GM23338 (cell line): ENCODE measurements around the gene HCFC1. TPM values are rescaled to one million over a fixed set of nuclear protein-coding genes. Genes with fewer than 3 reads are reported as not detected.
A peak's percentile ranks its signal among the peaks of the same experiment; 100 is the strongest.

Experiments
- ATAC-seq: fragments of 200-7000 bp; cut with Tn5 transposase; 3 replicates; pipeline ENCODE4 v1.9.1; 2020
- DNase-seq: peaks from one replicate; pipeline ENCODE4 v3.0.0-alpha.2; 2015; ENCODE audit warnings: low spot score
- H2AFZ ChIP-seq: fragments of 200-600 bp; sonication (generic); 2 replicates; pipeline ENCODE4 v1.8.0; 2016; ENCODE audit warnings: antibody characterized with exemption, mild to moderate bottlenecking, moderate library complexity
- H3F3A ChIP-seq: fragments of 200-600 bp; sonication (generic); replicated peaks from 2 replicates; pipeline ENCODE4 v1.8.0; 2017; ENCODE audit warnings: antibody characterized with exemption, mixed run types, low read depth
- H3K27ac ChIP-seq: fragments of 200-600 bp; sonication (generic); 2 replicates; pipeline ENCODE4 v1.6.1; 2016; ENCODE audit warnings: low read depth
- H3K27me3 ChIP-seq: fragments of 200-600 bp; sonication (generic); 2 replicates; pipeline ENCODE4 v1.8.0; 2016; ENCODE audit warnings: mild to moderate bottlenecking, mixed run types, moderate library complexity; ENCODE audit not compliant: insufficient read depth
- H3K36me3 ChIP-seq: fragments of 200-600 bp; sonication (generic); 2 replicates; pipeline ENCODE4 v1.8.0; 2016; ENCODE audit warnings: mild to moderate bottlenecking; ENCODE audit not compliant: insufficient read depth
- H3K4me1 ChIP-seq: fragments of 200-600 bp; sonication (generic); 2 replicates; pipeline ENCODE4 v1.8.0; 2016; ENCODE audit warnings: mild to moderate bottlenecking, moderate library complexity; ENCODE audit not compliant: insufficient read depth
- H3K4me2 ChIP-seq: fragments of 200-600 bp; sonication (generic); 2 replicates; pipeline ENCODE4 v1.7.1; 2017; ENCODE audit warnings: mixed run types
- H3K4me3 ChIP-seq: fragments of 200-600 bp; sonication (generic); 2 replicates; pipeline ENCODE4 v1.6.1; 2016; ENCODE audit warnings: mixed run types
- H3K79me2 ChIP-seq: fragments of 200-600 bp; sonication (generic); replicated peaks from 2 replicates; pipeline ENCODE4 v1.8.0; 2017; ENCODE audit warnings: mild to moderate bottlenecking; ENCODE audit not compliant: insufficient read depth
- H3K9me2 ChIP-seq: fragments of 200-600 bp; sonication (generic); 2 replicates; pipeline ENCODE4 v1.8.0; 2017; ENCODE audit not compliant: insufficient read depth
- H4K20me1 ChIP-seq: fragments of 200-600 bp; sonication (generic); replicated peaks from 2 replicates; pipeline ENCODE4 v1.8.0; 2017; ENCODE audit warnings: mild to moderate bottlenecking; ENCODE audit not compliant: insufficient read depth
- H3K27ac Mint-ChIP-seq: 2 replicates; pipeline ENCODE4 v1.8.0; 2020; ENCODE audit warnings: inconsistent platforms, mild to moderate bottlenecking, moderate library complexity, mixed read lengths
- H3K27me3 Mint-ChIP-seq: 3 replicates; pipeline ENCODE4 v1.8.0; 2022; ENCODE audit warnings: low read depth, mild to moderate bottlenecking, moderate library complexity, mixed read lengths, inconsistent platforms; ENCODE audit not compliant: insufficient read depth, poor library complexity
- H3K36me3 Mint-ChIP-seq: 3 replicates; pipeline ENCODE4 v1.8.0; 2021; ENCODE audit warnings: low read depth, mild to moderate bottlenecking, inconsistent platforms, moderate library complexity, mixed read lengths
- H3K4me1 Mint-ChIP-seq: 3 replicates; pipeline ENCODE4 v1.8.0; 2020; ENCODE audit warnings: mild to moderate bottlenecking, inconsistent platforms, mixed read lengths
- H3K4me3 Mint-ChIP-seq: 3 replicates; pipeline ENCODE4 v1.8.0; 2021; ENCODE audit warnings: moderate library complexity, mild to moderate bottlenecking, inconsistent platforms, mixed read lengths
- H3K9me3 Mint-ChIP-seq: 3 replicates; pipeline ENCODE4 v1.8.0; 2020; ENCODE audit warnings: moderate library complexity, mild to moderate bottlenecking, inconsistent platforms, mixed read lengths
- CREB1 ChIP-seq: fragments of 250-450 bp; sonication (Bioruptor Pico); IDR thresholded peaks from 2 replicates; pipeline ENCODE4 v1.5.0; 2020; ENCODE audit warnings: low read depth, mild to moderate bottlenecking, moderate library complexity
- CTCF ChIP-seq, 2 experiments: fragments of 200-600 bp in 1 of 2; sonication (generic) in 1 of 2; conservative IDR thresholded peaks; 2 replicates each; pipeline versions ENCODE4 v1.5.1 to v1.6.1; 2016 to 2017; ENCODE audit warnings: antibody characterized with exemption in 2 of 2, low read depth in 2 of 2, mild to moderate bottlenecking in 2 of 2, moderate library complexity in 1 of 2
- EZH2 ChIP-seq: fragments of 200-600 bp; sonication (generic); IDR thresholded peaks from one replicate; pipeline ENCODE4 v1.8.0; 2017; ENCODE audit warnings: antibody characterized with exemption, mild to moderate bottlenecking, low read depth; ENCODE audit not compliant: unreplicated experiment
- EZH2phosphoT487 ChIP-seq: fragments of 200-600 bp; sonication (generic); IDR thresholded peaks from one replicate; pipeline ENCODE4 v1.8.1; 2018; ENCODE audit warnings: antibody characterized with exemption; ENCODE audit not compliant: unreplicated experiment
- JUNB ChIP-seq: IDR thresholded peaks from one replicate; pipeline ENCODE4 v1.6.1; 2016; ENCODE audit warnings: antibody characterized with exemption; ENCODE audit not compliant: unreplicated experiment
- NANOG ChIP-seq: IDR thresholded peaks from 2 replicates; pipeline ENCODE4 v1.6.1; 2016; ENCODE audit warnings: antibody characterized with exemption, borderline replicate concordance
- POLR2AphosphoS5 ChIP-seq: IDR thresholded peaks from 2 replicates; pipeline ENCODE4 v1.6.1; 2016; ENCODE audit warnings: antibody characterized with exemption, low read depth
- REST ChIP-seq: IDR thresholded peaks from one replicate; pipeline ENCODE4 v1.6.1; 2018; ENCODE audit warnings: antibody characterized with exemption; ENCODE audit not compliant: unreplicated experiment
- STAT1 ChIP-seq: IDR thresholded peaks from one replicate; pipeline ENCODE4 v1.6.1; 2016; ENCODE audit warnings: antibody characterized with exemption; ENCODE audit not compliant: unreplicated experiment
- ZNF114 ChIP-seq: fragments of 250-450 bp; sonication (Bioruptor Pico); IDR thresholded peaks from 2 replicates; pipeline ENCODE4 v1.5.0; 2020; ENCODE audit warnings: mild to moderate bottlenecking, moderate library complexity
- ZNF331 ChIP-seq: fragments of 250-450 bp; sonication (Bioruptor Pico); IDR thresholded peaks from 2 replicates; pipeline ENCODE4 v1.5.0; 2020; ENCODE audit warnings: low read depth, mild to moderate bottlenecking, moderate library complexity
- ZNF462 ChIP-seq: fragments of 250-450 bp; sonication (Bioruptor Pico); IDR thresholded peaks from 2 replicates; pipeline ENCODE4 v1.5.0; 2020; ENCODE audit warnings: mild to moderate bottlenecking, moderate library complexity
- polyA plus RNA-seq: library from polyadenylated mRNA; unstranded; fragments of >200 nt; fragmentation: Nextera tagmentation; extraction: Ambion mirVana; gene quantifications from 2 replicates; pipeline ENCODE4 v1.2.1, GENCODE V29; 2016
- total RNA-seq: library from RNA; depleted of rRNA; stranded (reverse); fragments of >200 nt; shearing (Covaris generic); gene quantifications from 2 replicates; pipeline ENCODE4 v1.2.3, GENCODE V29; 2014
- TF ChIP-seq, protein P1 (sequence below): IDR thresholded peaks from 2 replicates; pipeline ENCODE4 v1.6.1; 2016; ENCODE audit warnings: antibody characterized with exemption

HCFC1 gene
- total and polyA plus RNA-seq, 2 experiments from 2014 or later, result 33.0 to 188 TPM

DNA sequence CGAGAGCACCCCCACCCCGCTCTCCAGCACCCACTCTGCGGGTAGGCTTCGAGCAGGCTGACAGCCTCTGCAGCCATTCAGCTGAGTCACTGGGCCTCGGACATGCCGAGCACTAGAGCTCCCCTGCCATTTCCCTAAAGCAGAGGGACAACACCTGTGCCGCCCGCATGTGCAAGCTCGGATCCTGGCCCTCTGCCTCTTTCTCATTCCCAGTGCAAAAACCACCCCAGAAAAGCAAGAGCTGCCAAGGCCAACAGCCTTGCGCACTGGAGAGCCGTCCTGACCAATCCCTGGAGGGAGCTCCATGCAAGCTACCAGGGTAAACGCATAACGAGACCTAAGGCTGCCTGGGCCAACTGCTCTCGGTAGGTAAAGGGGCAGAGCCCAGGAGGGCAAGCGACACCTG, 5.3 kb downstream of the HCFC1 start:
- Histone ChIP-seq H3K27me3 (no peaks in the 10 kb centered on the region), H3K36me3 (no peaks in the 10 kb centered on the region), H3K9me2 (no peaks in the 10 kb centered on the region), H2AFZ (no peak overlapping the region), H4K20me1 (peaks cover 17% of the 10 kb centered on the region), H3K4me2 (no peak overlapping the region), H3K4me1 (peaks cover 12% of the 10 kb centered on the region), H3K4me3 (peak overlapping the region; percentile 17; the same call in 1 of the 2 replicates), H3K27ac (no peak overlapping the region), H3K79me2 (peaks cover 77% of the 10 kb centered on the region), H3F3A (no peaks in the 10 kb centered on the region)
- no peak for TF ChIP-seq EZH2
- no peak for TF ChIP-seq JUNB
- TF ChIP-seq EZH2phosphoT487, result no peak
- TF ChIP-seq STAT1, result no peak
- TF ChIP-seq, protein P1, sequence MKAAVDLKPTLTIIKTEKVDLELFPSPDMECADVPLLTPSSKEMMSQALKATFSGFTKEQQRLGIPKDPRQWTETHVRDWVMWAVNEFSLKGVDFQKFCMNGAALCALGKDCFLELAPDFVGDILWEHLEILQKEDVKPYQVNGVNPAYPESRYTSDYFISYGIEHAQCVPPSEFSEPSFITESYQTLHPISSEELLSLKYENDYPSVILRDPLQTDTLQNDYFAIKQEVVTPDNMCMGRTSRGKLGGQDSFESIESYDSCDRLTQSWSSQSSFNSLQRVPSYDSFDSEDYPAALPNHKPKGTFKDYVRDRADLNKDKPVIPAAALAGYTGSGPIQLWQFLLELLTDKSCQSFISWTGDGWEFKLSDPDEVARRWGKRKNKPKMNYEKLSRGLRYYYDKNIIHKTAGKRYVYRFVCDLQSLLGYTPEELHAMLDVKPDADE, result no peak
- no peak for TF ChIP-seq REST
- no peak for TF ChIP-seq ZNF114 (CRISPR knock-in tag)
- TF ChIP-seq POLR2AphosphoS5, result no peak
- TF ChIP-seq NANOG, result no peak
- no peak for TF ChIP-seq ZNF462 (CRISPR knock-in tag)
- no peak for TF ChIP-seq CREB1 (CRISPR knock-in tag)
- no peak for TF ChIP-seq CTCF (conservative IDR thresholded peaks at IDR 0.05; ENCODE audit: low read depth in 2 of 2)
- TF ChIP-seq ZNF331 (CRISPR knock-in tag), result no peak
- no peak for ATAC-seq
- Mint-ChIP-seq H3K4me1 (peaks cover 19% of the 10 kb centered on the region), H3K4me3 (0 out of 3 replicates have a peak overlapping the region, but pooled peaks have one; percentile 12), H3K27me3 (peaks cover 7% of the 10 kb centered on the region), H3K9me3 (no peaks in the 10 kb centered on the region; the same call in 2 of the 3 replicates), H3K36me3 (peaks cover 41% of the 10 kb centered on the region), H3K27ac (peak overlapping the region; percentile 82)
- no peak for DNase-seq
